Parathyroid adenoma (tissue), 2 donors: ENCODE data around the gene PTPRD.

ENCODE experiments used
- H2AFZ ChIP-seq: fragments of 300-600 bp; sonication (generic); one replicate; pipeline ENCODE4 v1.7.0; 2017; ENCODE audit warnings: antibody characterized with exemption, mild to moderate bottlenecking
- H3K27ac ChIP-seq: fragments of 300-600 bp; sonication (generic); one replicate; pipeline ENCODE4 v1.7.0; 2017
- H3K27me3 ChIP-seq: fragments of 300-600 bp; sonication (generic); one replicate; pipeline ENCODE4 v1.7.0; 2017; ENCODE audit warnings: low read length; ENCODE audit not compliant: control insufficient read depth, insufficient read depth
- H3K36me3 ChIP-seq: fragments of 300-600 bp; sonication (generic); one replicate; pipeline ENCODE4 v1.7.0; 2017; ENCODE audit warnings: low read length; ENCODE audit not compliant: control insufficient read depth, insufficient read depth
- H3K4me1 ChIP-seq: fragments of 300-600 bp; sonication (generic); one replicate; pipeline ENCODE4 v1.7.0; 2017; ENCODE audit warnings: control low read depth
- H3K4me2 ChIP-seq: fragments of 300-600 bp; sonication (generic); one replicate; pipeline ENCODE4 v1.7.0; 2017; ENCODE audit warnings: low read length
- H3K4me3 ChIP-seq: fragments of 300-600 bp; sonication (generic); one replicate; pipeline ENCODE4 v1.7.0; 2017; ENCODE audit warnings: low read depth, low read length
- H3K79me2 ChIP-seq: fragments of 300-600 bp; sonication (generic); one replicate; pipeline ENCODE4 v1.7.0; 2017; ENCODE audit warnings: control low read depth
- H3K9ac ChIP-seq: fragments of 300-600 bp; sonication (generic); one replicate; pipeline ENCODE4 v1.7.0; 2017; ENCODE audit warnings: mild to moderate bottlenecking
- H3K9me3 ChIP-seq: fragments of 300-600 bp; sonication (generic); one replicate; pipeline ENCODE4 v1.7.0; 2017; ENCODE audit warnings: low read length; ENCODE audit not compliant: control insufficient read depth
- TF ChIP-seq, protein P1 (sequence below): fragments of 300-600 bp; sonication (generic); IDR thresholded peaks from one replicate; pipeline ENCODE4 v1.7.0; 2017; ENCODE audit warnings: antibody characterized with exemption, mild to moderate bottlenecking
- donor health status: primary hyperparathyroidism.

Gene PTPRD

DNA sequence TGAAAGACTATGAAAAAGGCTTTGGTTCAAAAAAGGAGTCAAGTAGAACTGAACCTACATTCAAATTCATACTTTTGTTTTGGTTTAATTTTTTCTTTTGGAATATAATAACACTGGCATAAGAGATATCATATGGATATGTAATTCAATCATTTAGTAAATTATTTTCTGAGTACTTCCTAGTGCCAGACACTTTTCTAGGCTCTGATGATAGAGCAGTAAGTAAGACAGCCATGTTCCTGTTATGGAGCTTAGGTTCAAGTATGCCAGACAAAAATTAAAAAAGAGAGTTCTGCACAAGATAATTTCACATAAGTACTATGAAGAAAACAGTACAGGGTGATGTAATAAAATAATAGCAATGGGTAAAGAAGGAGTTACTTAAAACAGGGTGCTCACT is 1074.0 kb downstream of the PTPRD start:
- no peaks in the 10 kb centered on the region for H3K36me3 ChIP-seq
- H3K79me2 ChIP-seq: no peaks in the 10 kb centered on the region
- no peaks in the 10 kb centered on the region for H3K27me3 ChIP-seq
- no peak overlapping the region for H3K4me3 ChIP-seq
- H2AFZ ChIP-seq: no peak overlapping the region
- H3K27ac ChIP-seq: no peak overlapping the region
- H3K4me1 ChIP-seq: no peaks in the 10 kb centered on the region
- no peak overlapping the region for H3K9ac ChIP-seq
- TF ChIP-seq, protein P1, sequence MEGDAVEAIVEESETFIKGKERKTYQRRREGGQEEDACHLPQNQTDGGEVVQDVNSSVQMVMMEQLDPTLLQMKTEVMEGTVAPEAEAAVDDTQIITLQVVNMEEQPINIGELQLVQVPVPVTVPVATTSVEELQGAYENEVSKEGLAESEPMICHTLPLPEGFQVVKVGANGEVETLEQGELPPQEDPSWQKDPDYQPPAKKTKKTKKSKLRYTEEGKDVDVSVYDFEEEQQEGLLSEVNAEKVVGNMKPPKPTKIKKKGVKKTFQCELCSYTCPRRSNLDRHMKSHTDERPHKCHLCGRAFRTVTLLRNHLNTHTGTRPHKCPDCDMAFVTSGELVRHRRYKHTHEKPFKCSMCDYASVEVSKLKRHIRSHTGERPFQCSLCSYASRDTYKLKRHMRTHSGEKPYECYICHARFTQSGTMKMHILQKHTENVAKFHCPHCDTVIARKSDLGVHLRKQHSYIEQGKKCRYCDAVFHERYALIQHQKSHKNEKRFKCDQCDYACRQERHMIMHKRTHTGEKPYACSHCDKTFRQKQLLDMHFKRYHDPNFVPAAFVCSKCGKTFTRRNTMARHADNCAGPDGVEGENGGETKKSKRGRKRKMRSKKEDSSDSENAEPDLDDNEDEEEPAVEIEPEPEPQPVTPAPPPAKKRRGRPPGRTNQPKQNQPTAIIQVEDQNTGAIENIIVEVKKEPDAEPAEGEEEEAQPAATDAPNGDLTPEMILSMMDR: no peak
- H3K9me3 ChIP-seq: no peaks in the 10 kb centered on the region
- no peak overlapping the region for H3K4me2 ChIP-seq

DNA sequence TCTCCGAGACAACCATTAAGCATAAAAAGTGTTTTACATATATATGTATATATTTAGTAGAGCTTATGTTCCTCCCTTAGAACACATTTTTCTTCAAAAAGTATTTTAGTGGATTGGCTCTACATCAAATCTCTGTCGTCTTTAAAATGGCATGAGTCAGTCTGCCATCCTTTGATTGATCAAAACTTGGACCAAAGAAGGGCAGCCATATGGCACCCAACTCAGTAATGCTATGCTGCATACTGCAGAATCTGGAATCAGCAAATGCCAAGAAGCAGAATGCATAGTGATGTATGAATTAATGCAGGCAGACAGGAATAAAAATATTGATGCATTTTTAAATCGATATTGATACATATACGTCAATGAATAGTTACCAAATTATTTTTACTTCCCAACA is 1074.4 kb downstream of the PTPRD start:
- H3K36me3 ChIP-seq: no peaks in the 10 kb centered on the region
- no peak overlapping the region for H3K4me3 ChIP-seq
- no peak overlapping the region for H3K27ac ChIP-seq

DNA sequence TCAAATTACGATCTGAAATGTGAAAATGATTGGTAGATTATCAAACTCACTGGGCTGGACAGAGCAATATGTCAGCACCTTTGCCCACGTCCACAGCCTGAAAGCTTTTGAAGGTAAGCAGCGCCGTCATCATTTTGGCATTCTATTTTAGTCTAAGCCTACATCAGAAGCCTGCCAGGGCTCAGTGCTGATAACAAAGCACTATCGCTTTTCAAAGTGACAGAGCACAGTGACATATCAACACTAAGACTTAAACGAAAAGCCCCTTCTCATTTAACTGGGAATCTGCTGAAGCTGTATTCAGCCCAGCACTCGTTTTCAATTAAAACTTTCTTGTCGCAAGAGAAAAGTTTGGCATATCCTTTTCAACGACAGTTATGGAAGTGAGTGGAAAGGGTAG is 1076.3 kb downstream of the PTPRD start:
- H3K4me3 ChIP-seq: no peak overlapping the region
- no peaks in the 10 kb centered on the region for H3K9me3 ChIP-seq
- H3K9ac ChIP-seq: no peak overlapping the region
- peak overlapping the region; percentile 5 for H2AFZ ChIP-seq
- TF ChIP-seq, protein P1: no peak
- no peaks in the 10 kb centered on the region for H3K27me3 ChIP-seq
- H3K36me3 ChIP-seq: no peaks in the 10 kb centered on the region
- peak overlapping the region; percentile 38 for H3K4me2 ChIP-seq
- no peaks in the 10 kb centered on the region for H3K4me1 ChIP-seq
- no peak overlapping the region for H3K27ac ChIP-seq
- H3K79me2 ChIP-seq: no peaks in the 10 kb centered on the region

More for the DNA sequence above, 1074.4 kb downstream of the PTPRD start:
- Histone ChIP-seq H3K79me2 (no peaks in the 10 kb centered on the region), H3K4me1 (no peaks in the 10 kb centered on the region), H3K4me2 (no peak overlapping the region), H3K9ac (no peak overlapping the region), H3K27me3 (no peaks in the 10 kb centered on the region), H3K9me3 (no peaks in the 10 kb centered on the region), H2AFZ (no peak overlapping the region)
- TF ChIP-seq, protein P1: no peak

DNA sequence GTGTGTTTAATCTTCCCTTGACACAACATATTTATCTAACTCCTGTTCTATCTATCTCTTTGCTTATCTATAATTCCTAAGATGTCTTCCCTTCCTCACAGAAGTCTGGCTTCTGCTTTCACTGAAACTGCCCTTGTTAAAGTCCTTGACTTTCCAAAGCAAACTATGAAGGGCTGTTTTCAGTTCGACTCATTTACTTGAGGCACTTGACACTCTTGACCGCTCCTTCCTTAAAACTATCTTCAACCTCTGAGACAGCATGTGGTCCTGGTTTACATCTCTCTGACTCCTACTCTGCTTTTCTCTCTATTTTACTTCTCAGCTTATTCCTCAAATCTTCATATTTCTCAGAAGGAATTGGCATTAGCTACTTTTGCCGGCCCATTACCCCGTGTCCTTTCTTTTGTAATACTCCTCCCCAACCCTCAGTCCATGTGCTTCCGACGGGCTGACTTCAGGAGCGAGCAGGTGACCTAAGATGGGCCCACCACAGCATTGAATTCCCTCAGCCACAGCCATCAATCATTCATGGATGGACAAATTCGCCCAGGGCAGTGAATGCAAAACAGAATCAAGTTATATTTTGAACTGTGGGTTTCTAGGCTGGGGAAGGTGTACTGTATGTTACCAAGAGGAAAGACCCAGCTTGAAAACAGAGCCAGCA is 1089.2 kb downstream of the PTPRD start:
- Histone ChIP-seq H3K27me3 (no peaks in the 10 kb centered on the region), H3K9ac (no peak overlapping the region), H3K4me1 (no peaks in the 10 kb centered on the region), H3K4me3 (no peak overlapping the region), H3K4me2 (no peak overlapping the region), H3K27ac (no peak overlapping the region), H3K9me3 (no peaks in the 10 kb centered on the region), H2AFZ (no peak overlapping the region), H3K36me3 (no peaks in the 10 kb centered on the region), H3K79me2 (no peaks in the 10 kb centered on the region)
- TF ChIP-seq, protein P1: no peak

DNA sequence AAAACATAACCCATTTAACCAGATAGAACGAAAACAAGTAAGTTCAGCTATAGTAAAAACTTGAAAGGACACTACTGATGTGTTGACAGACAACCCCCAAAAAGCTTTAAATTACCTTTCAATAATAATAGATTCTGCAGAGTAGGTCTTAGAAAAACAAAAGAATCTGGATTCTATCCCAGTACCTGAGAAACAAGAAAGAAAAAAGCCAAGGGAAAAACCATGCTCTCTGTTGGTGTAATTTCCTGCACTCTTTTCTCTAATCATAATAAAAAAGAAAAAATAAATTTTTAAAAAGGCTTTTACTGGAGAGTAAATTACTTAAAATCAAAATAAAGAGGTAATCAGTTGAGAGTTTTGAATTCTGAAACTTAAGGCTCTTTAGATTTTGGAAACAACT is 1090.4 kb downstream of the PTPRD start:
- TF ChIP-seq, protein P1: no peak
- Histone ChIP-seq H3K4me3 (no peak overlapping the region), H3K27ac (no peak overlapping the region)

More for the DNA sequence above, 1090.4 kb downstream of the PTPRD start:
- Histone ChIP-seq H3K4me2 (no peak overlapping the region), H3K9me3 (no peaks in the 10 kb centered on the region), H3K27me3 (no peaks in the 10 kb centered on the region), H3K4me1 (no peaks in the 10 kb centered on the region), H2AFZ (no peak overlapping the region), H3K9ac (no peak overlapping the region), H3K36me3 (no peaks in the 10 kb centered on the region), H3K79me2 (no peaks in the 10 kb centered on the region)
